PC-9 (cell line): ENCODE measurements around the gene THAP7. TPM values are rescaled to one million over a fixed set of nuclear protein-coding genes. Genes with fewer than 3 reads are reported as not detected.
A peak's percentile ranks its signal among the peaks of the same experiment; 100 is the strongest.

Experiments
- BruUV-seq: library from RNA; stranded (reverse); fragments of 400-500 nt; replicated peaks from 2 replicates; lab custom pipeline; 2021; lab: Mats Ljungman, UMichigan
- CTCF ChIA-PET: fragments of 300-600 bp; sonication (Branson Sonifier 250); formaldehyde crosslinking; loops from one replicate; lab custom pipeline; 2022; ENCODE audit warnings: antibody characterized with exemption; lab: Charles Lee
- POLR2A ChIA-PET: fragments of 300-600 bp; sonication (Branson Sonifier 250); formaldehyde crosslinking; loops from one replicate; lab custom pipeline; 2022; ENCODE audit warnings: antibody characterized with exemption; ENCODE audit not compliant: unreplicated experiment; lab: Charles Lee
- DNase-seq, 2 experiments: peaks; one replicate each; pipeline versions ENCODE4 v3.0.0 to v3.0.0-alpha.2; 2015 to 2022; ENCODE audit warnings: mixed read lengths in 1 of 2
- H2AFZ ChIP-seq: fragments of 200-600 bp; sonication (generic); 2 replicates; pipeline ENCODE4 v1.8.1; 2017; ENCODE audit warnings: antibody characterized with exemption
- H3F3A ChIP-seq: fragments of 200-600 bp; sonication (generic); 2 replicates; pipeline ENCODE4 v1.8.1; 2017; ENCODE audit warnings: antibody characterized with exemption, mild to moderate bottlenecking, low read depth; ENCODE audit not compliant: insufficient read depth
- H3K27ac ChIP-seq: fragments of 200-600 bp; sonication (generic); 2 replicates; pipeline ENCODE4 v1.6.1; 2016; ENCODE audit warnings: mixed run types
- H3K27me3 ChIP-seq: fragments of 200-600 bp; sonication (generic); 2 replicates; pipeline ENCODE4 v1.6.1; 2016; ENCODE audit warnings: low read depth, mixed run types; ENCODE audit not compliant: insufficient read depth
- H3K36me3 ChIP-seq: fragments of 200-600 bp; sonication (generic); 2 replicates; pipeline ENCODE4 v1.6.1; 2016; ENCODE audit warnings: low read depth, mixed run types
- H3K4me1 ChIP-seq: fragments of 200-600 bp; sonication (generic); replicated peaks from 2 replicates; pipeline ENCODE4 v1.6.1; 2016; ENCODE audit warnings: mixed run types; ENCODE audit not compliant: insufficient read depth
- H3K4me2 ChIP-seq: fragments of 200-600 bp; sonication (generic); 2 replicates; pipeline ENCODE4 v1.6.1; 2017; ENCODE audit warnings: mixed run types
- H3K4me3 ChIP-seq: fragments of 200-600 bp; sonication (generic); 2 replicates; pipeline ENCODE4 v1.6.1; 2016; ENCODE audit warnings: mixed run types
- H3K79me2 ChIP-seq: fragments of 200-600 bp; sonication (generic); 2 replicates; pipeline ENCODE4 v1.6.1; 2017; ENCODE audit warnings: low read depth, mixed run types
- H3K9me2 ChIP-seq: fragments of 200-600 bp; sonication (generic); 2 replicates; pipeline ENCODE4 v1.8.1; 2017; ENCODE audit warnings: mild to moderate bottlenecking; ENCODE audit not compliant: insufficient read depth
- H3K9me3 ChIP-seq: fragments of 200-600 bp; sonication (generic); 2 replicates; pipeline ENCODE4 v1.8.1; 2016; ENCODE audit warnings: low read depth; ENCODE audit not compliant: insufficient read depth
- H4K20me1 ChIP-seq: fragments of 200-600 bp; sonication (generic); 2 replicates; pipeline ENCODE4 v1.8.1; 2017; ENCODE audit not compliant: insufficient read depth
- EZH2 ChIP-seq: fragments of 200-600 bp; sonication (generic); IDR thresholded peaks from 2 replicates; pipeline ENCODE4 v1.8.0; 2017; ENCODE audit warnings: antibody characterized with exemption, low read depth
- intact Hi-C: fragments of 100-400 bp; cut with micrococcal nuclease; formaldehyde crosslinking; loops from one replicate; pipeline ENCODE4 v1.10.0; 2022; ENCODE audit not compliant: unreplicated experiment
- total RNA-seq: library from RNA; stranded (reverse); gene quantifications from 2 replicates; pipeline ENCODE4 v1.2.3, GENCODE V29; 2021
- TF ChIP-seq, protein P1 (sequence below): fragments of 200-600 bp; sonication (generic); conservative IDR thresholded peaks from 2 replicates; pipeline ENCODE4 v1.6.1; 2017; ENCODE audit warnings: mixed run types, antibody characterized with exemption, mild to moderate bottlenecking, moderate library complexity

THAP7 gene
- total RNA-seq, 1 experiment from 2014 or later, result 17.0 TPM

DNA sequence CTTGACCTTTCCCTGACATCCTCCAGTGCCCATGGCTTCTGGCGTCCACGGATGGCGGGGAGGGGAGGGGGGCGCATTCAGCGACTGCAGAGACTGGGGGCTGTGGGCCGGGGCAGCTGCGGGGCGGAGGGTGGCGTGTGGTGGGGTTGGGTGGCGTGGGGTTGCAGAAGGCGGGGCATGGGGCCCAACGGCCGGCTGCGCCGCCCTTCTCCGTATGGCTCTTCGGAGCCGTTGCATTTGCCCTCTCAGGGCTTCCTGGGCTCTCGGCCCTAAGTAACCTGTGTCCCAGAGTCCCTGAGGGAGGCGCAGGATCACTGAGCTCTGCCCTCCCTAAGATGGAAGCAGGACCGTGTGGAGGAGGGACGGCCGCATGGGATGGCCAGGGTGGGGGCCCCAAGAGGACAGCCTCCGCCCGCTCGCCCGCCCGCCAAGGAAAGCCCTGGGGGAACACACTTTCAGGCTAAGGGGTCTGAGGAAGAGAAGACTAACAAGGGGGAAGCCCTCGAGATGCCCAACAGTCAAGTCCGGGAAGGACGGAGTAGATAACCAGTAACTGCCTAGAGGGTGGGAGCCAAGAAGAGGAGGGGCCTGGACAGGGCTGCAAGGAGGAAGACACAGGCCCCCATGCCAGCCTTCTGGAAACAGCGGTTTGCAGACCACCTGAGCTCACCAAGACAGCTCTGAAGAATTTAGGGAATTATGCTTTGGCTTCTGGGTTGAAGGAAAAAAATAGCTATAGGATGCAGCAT is 44.1 kb downstream of the THAP7 start:
- ChIA-PET POLR2A (interaction anchor here (0.6 kb wide), 2 partner anchors 10 to 53 kb away, joined by 4 to 7 read pairs; no protein-coding TSS in a partner anchor), CTCF (interaction anchor here (0.6 to 1.9 kb wide), 5 partner anchors 15 to 683 kb away, joined by 3 to 7 read pairs (median 4); partner anchors contain the start of gene LZTR1)
- Histone ChIP-seq H3K27ac (0 out of 2 replicates have a peak overlapping the region, but pooled peaks have one; percentile 57), H2AFZ (peak overlapping the region; percentile 83), H3K79me2 (peaks cover 15% of the 10 kb centered on the region), H3K4me2 (peak overlapping the region; percentile 71), H3K4me3 (peak overlapping the region; percentile 84), H3K27me3 (no peaks in the 10 kb centered on the region), H3K9me3 (no peaks in the 10 kb centered on the region), H3K4me1 (peaks cover 9% of the 10 kb centered on the region; the same call in 1 of the 2 replicates), H4K20me1 (no peaks in the 10 kb centered on the region; the same call in 1 of the 2 replicates), H3K9me2 (no peaks in the 10 kb centered on the region), H3F3A (peaks cover 21% of the 10 kb centered on the region), H3K36me3 (no peaks in the 10 kb centered on the region)
- TSS peak; percentile 15 for BruUV-seq
- intact Hi-C loops, result loop anchor here (2.0 to 5.0 kb wide), 2 partner anchors 41 to 73 kb away; partner anchors contain the start of gene CRKL
- peak; percentile 49 to 57 for DNase-seq
- no peak for TF ChIP-seq EZH2
- TF ChIP-seq, protein P1, sequence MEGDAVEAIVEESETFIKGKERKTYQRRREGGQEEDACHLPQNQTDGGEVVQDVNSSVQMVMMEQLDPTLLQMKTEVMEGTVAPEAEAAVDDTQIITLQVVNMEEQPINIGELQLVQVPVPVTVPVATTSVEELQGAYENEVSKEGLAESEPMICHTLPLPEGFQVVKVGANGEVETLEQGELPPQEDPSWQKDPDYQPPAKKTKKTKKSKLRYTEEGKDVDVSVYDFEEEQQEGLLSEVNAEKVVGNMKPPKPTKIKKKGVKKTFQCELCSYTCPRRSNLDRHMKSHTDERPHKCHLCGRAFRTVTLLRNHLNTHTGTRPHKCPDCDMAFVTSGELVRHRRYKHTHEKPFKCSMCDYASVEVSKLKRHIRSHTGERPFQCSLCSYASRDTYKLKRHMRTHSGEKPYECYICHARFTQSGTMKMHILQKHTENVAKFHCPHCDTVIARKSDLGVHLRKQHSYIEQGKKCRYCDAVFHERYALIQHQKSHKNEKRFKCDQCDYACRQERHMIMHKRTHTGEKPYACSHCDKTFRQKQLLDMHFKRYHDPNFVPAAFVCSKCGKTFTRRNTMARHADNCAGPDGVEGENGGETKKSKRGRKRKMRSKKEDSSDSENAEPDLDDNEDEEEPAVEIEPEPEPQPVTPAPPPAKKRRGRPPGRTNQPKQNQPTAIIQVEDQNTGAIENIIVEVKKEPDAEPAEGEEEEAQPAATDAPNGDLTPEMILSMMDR, result no peak

DNA sequence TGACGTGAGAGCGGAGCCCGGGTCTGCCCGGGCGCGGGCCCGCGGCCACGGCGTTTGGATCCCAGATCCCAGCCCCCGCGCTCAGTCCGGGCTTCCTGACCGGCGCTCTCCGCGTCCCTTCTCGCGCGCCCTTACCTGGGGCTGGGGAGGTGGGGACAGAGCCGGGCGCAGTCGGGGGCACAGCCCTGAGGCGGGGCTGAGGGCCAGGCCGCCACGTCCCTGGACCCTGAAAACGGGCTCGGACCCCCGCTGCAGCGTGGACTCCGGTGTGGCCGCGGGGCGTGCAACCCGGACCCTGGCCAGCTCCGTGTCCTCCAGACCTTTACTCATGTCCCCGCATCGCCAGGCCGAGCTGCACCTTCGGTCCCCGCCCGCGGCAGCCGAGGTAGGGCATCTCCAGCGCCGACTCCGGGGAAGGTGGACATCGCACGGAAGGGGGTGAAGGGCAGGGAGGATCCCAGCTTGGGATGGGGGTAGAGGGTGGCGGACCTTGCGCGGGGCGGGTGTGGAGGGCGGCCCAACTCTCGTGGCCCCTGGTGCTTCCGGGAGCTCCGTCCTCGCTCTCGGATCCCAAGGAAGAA is 44.7 kb downstream of the THAP7 start:
- DNase-seq, result peak in 1 of 2 experiments; percentile 25
- TSS peak; percentile 34 for BruUV-seq

More for the DNA sequence above, 44.7 kb downstream of the THAP7 start:
- Histone ChIP-seq H2AFZ (peak overlapping the region; percentile 83), H3F3A (peaks cover 25% of the 10 kb centered on the region), H3K4me2 (peak overlapping the region; percentile 71), H3K9me3 (no peaks in the 10 kb centered on the region), H3K27me3 (no peaks in the 10 kb centered on the region), H4K20me1 (no peaks in the 10 kb centered on the region; the same call in 1 of the 2 replicates), H3K9me2 (no peaks in the 10 kb centered on the region), H3K36me3 (no peaks in the 10 kb centered on the region), H3K79me2 (peaks cover 21% of the 10 kb centered on the region), H3K4me1 (peaks cover 9% of the 10 kb centered on the region; the same call in 1 of the 2 replicates), H3K27ac (peak overlapping the region; percentile 57; the same call in 1 of the 2 replicates), H3K4me3 (peak overlapping the region; percentile 84)
- ChIA-PET CTCF (interaction anchor here (0.6 to 1.9 kb wide), 3 partner anchors 65 to 684 kb away, joined by 3 to 5 read pairs (median 4); no protein-coding TSS in a partner anchor), POLR2A (interaction anchor here (0.6 kb wide), 2 partner anchors 9 to 150 kb away, joined by 6 to 7 read pairs; no protein-coding TSS in a partner anchor)
- TF ChIP-seq EZH2, result no peak
- TF ChIP-seq, protein P1, result no peak
- intact Hi-C loops, result loop anchor here (2.0 to 5.0 kb wide), 2 partner anchors 40 to 72 kb away; partner anchors contain the start of gene CRKL
